Measurements from ENCODE around the gene ZFAND3.

ZFAND3 gene

GRCh38 chr6:37830225-37830624 lies 10.7 kb downstream of the ZFAND3 start:
- no peak for DNase-seq

- no peak for DNase-seq
Observed at GRCh38 chr6:37831457-37831856, 11.9 kb downstream of the ZFAND3 start.

GRCh38 chr6:37835923-37836322 lies 16.4 kb downstream of the ZFAND3 start:
- no peak for DNase-seq

- DNase-seq, result no peak
Observed at GRCh38 chr6:37838219-37838921, 18.8 kb downstream of the ZFAND3 start.

- DNase-seq, result no peak
Observed at GRCh38 chr6:37840143-37840939, 20.8 kb downstream of the ZFAND3 start.

- DNase-seq, result no peak
Observed at GRCh38 chr6:37840940-37841300, 21.4 kb downstream of the ZFAND3 start.

- DNase-seq, result no peak
Observed at GRCh38 chr6:37845026-37845911, 25.7 kb downstream of the ZFAND3 start.

- no peak for DNase-seq
Observed at GRCh38 chr6:37845930-37846329, 26.4 kb downstream of the ZFAND3 start.

GRCh38 chr6:37847704-37848103 lies 28.2 kb downstream of the ZFAND3 start:
- DNase-seq, result no peak

GRCh38 chr6:37848371-37848770 lies 28.8 kb downstream of the ZFAND3 start:
- no peak for DNase-seq

GRCh38 chr6:37850260-37850659 lies 30.7 kb downstream of the ZFAND3 start:
- no peak for DNase-seq

GRCh38 chr6:37850728-37851285 lies 31.3 kb downstream of the ZFAND3 start:
- DNase-seq, result no peak

GRCh38 chr6:37851997-37852524 lies 32.5 kb downstream of the ZFAND3 start:
- DNase-seq, result no peak

- DNase-seq, result no peak
Observed at GRCh38 chr6:37856285-37856684, 36.8 kb downstream of the ZFAND3 start.

GRCh38 chr6:37858363-37858762 lies 38.8 kb downstream of the ZFAND3 start:
- no peak for DNase-seq

GRCh38 chr6:37860226-37860839 lies 40.8 kb downstream of the ZFAND3 start:
- DNase-seq, result peak; percentile 50

- DNase-seq, result no peak
Observed at GRCh38 chr6:37861452-37861851, 41.9 kb downstream of the ZFAND3 start.

GRCh38 chr6:37862430-37862829 lies 42.9 kb downstream of the ZFAND3 start:
- no peak for DNase-seq

- DNase-seq, result no peak
Observed at GRCh38 chr6:37862992-37863391, 43.5 kb downstream of the ZFAND3 start.

- DNase-seq, result no peak
Observed at GRCh38 chr6:37864250-37864649, 44.7 kb downstream of the ZFAND3 start.

- DNase-seq, result no peak
Observed at GRCh38 chr6:37865504-37865903, 46.0 kb downstream of the ZFAND3 start.
